Measurements from ENCODE around the gene PSMA2.

DNA sequence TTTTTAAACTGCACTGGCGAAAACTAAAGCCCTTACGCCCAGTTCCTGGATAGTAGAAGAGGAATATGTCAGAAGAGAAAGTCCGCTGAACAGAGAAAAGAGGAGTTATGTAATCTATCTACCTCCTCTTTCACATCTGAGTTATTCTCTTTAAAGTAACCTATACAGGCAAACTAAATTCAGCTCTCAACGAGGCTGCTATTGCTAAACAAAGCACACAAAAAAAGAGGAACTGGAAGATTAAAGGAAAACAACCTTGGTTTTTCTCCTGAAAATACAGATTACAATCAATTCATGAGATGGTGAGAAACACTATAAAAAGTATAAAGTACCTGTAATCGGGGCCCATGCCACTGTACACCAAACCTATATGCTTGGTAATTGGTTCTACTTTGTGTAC, 5.8 kb downstream of the PSMA2 start:
- TF ChIP-seq, protein P1, sequence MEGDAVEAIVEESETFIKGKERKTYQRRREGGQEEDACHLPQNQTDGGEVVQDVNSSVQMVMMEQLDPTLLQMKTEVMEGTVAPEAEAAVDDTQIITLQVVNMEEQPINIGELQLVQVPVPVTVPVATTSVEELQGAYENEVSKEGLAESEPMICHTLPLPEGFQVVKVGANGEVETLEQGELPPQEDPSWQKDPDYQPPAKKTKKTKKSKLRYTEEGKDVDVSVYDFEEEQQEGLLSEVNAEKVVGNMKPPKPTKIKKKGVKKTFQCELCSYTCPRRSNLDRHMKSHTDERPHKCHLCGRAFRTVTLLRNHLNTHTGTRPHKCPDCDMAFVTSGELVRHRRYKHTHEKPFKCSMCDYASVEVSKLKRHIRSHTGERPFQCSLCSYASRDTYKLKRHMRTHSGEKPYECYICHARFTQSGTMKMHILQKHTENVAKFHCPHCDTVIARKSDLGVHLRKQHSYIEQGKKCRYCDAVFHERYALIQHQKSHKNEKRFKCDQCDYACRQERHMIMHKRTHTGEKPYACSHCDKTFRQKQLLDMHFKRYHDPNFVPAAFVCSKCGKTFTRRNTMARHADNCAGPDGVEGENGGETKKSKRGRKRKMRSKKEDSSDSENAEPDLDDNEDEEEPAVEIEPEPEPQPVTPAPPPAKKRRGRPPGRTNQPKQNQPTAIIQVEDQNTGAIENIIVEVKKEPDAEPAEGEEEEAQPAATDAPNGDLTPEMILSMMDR (IDR thresholded peaks at IDR 0.05) = no peak
- TF ChIP-seq CREB1 (CRISPR knock-in tag; IDR thresholded peaks at IDR 0.05) (no peak), ZNF263 (CRISPR knock-in tag; IDR thresholded peaks at IDR 0.05; ENCODE audit: low read depth) (no peak), ELF4 (CRISPR knock-in tag; IDR thresholded peaks at IDR 0.05; ENCODE audit: low read depth) (no peak)
- TF ChIP-seq, protein P2, sequence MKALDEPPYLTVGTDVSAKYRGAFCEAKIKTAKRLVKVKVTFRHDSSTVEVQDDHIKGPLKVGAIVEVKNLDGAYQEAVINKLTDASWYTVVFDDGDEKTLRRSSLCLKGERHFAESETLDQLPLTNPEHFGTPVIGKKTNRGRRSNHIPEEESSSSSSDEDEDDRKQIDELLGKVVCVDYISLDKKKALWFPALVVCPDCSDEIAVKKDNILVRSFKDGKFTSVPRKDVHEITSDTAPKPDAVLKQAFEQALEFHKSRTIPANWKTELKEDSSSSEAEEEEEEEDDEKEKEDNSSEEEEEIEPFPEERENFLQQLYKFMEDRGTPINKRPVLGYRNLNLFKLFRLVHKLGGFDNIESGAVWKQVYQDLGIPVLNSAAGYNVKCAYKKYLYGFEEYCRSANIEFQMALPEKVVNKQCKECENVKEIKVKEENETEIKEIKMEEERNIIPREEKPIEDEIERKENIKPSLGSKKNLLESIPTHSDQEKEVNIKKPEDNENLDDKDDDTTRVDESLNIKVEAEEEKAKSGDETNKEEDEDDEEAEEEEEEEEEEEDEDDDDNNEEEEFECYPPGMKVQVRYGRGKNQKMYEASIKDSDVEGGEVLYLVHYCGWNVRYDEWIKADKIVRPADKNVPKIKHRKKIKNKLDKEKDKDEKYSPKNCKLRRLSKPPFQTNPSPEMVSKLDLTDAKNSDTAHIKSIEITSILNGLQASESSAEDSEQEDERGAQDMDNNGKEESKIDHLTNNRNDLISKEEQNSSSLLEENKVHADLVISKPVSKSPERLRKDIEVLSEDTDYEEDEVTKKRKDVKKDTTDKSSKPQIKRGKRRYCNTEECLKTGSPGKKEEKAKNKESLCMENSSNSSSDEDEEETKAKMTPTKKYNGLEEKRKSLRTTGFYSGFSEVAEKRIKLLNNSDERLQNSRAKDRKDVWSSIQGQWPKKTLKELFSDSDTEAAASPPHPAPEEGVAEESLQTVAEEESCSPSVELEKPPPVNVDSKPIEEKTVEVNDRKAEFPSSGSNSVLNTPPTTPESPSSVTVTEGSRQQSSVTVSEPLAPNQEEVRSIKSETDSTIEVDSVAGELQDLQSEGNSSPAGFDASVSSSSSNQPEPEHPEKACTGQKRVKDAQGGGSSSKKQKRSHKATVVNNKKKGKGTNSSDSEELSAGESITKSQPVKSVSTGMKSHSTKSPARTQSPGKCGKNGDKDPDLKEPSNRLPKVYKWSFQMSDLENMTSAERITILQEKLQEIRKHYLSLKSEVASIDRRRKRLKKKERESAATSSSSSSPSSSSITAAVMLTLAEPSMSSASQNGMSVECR (CRISPR knock-in tag; IDR thresholded peaks at IDR 0.05; ENCODE audit: borderline replicate concordance) = no peak
- TF ChIP-seq, protein P3, sequence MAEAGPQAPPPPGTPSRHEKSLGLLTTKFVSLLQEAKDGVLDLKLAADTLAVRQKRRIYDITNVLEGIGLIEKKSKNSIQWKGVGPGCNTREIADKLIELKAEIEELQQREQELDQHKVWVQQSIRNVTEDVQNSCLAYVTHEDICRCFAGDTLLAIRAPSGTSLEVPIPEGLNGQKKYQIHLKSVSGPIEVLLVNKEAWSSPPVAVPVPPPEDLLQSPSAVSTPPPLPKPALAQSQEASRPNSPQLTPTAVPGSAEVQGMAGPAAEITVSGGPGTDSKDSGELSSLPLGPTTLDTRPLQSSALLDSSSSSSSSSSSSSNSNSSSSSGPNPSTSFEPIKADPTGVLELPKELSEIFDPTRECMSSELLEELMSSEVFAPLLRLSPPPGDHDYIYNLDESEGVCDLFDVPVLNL (CRISPR knock-in tag; IDR thresholded peaks at IDR 0.05; ENCODE audit: borderline replicate concordance, low read depth) = no peak
- TF ChIP-seq, protein P4, sequence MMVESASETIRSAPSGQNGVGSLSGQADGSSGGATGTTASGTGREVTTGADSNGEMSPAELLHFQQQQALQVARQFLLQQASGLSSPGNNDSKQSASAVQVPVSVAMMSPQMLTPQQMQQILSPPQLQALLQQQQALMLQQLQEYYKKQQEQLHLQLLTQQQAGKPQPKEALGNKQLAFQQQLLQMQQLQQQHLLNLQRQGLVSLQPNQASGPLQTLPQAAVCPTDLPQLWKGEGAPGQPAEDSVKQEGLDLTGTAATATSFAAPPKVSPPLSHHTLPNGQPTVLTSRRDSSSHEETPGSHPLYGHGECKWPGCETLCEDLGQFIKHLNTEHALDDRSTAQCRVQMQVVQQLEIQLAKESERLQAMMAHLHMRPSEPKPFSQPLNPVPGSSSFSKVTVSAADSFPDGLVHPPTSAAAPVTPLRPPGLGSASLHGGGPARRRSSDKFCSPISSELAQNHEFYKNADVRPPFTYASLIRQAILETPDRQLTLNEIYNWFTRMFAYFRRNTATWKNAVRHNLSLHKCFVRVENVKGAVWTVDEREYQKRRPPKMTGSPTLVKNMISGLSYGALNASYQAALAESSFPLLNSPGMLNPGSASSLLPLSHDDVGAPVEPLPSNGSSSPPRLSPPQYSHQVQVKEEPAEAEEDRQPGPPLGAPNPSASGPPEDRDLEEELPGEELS (CRISPR knock-in tag; IDR thresholded peaks at IDR 0.05) = no peak
